ENCODE measurements around the gene FGF6. TPM values are rescaled to one million over a fixed set of nuclear protein-coding genes. Genes with fewer than 3 reads are reported as not detected.

The FGF6 gene
- total RNA-seq, 1 donor from 2014 or later = not detected

DNA sequence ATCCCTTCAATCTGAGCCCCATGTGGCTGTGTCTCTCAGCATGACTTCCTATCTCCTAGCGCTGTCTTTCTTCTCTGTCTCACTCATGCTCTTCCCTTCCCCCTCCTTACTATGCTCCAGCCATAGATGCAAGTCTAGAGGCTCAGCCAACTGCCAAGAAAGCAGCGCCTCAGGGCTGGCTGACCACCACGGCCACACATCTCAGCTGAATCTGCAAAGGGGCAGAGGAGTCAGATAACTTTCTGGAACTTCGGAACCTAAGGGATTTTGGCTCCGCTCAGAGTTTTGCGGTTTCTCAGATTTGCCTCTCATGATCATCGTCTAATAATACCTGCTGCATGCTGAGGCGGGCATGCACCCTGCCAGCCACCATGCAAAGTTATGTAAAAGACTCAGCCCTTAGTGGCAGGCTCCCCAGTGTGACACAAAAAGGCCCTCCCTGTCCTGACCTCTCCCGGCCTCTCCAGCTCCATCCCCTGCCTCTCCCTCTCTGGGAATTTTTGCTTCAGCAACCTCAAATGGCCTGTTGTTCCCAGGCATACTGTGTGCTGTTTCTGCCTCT lies 5.0 kb upstream of the FGF6 start:
- no peak for DNase-seq (ENCODE audit: low read depth)
- Histone ChIP-seq H3K4me3 (ENCODE audit: low read depth, low read length) (no peak overlapping the region), H3K27me3 (ENCODE audit: control insufficient read depth, insufficient read depth, low read length) (peaks cover 9% of the 10 kb centered on the region), H3K36me3 (ENCODE audit: control insufficient read depth, insufficient read depth, low read length) (no peaks in the 10 kb centered on the region)
- TF ChIP-seq, protein P1, sequence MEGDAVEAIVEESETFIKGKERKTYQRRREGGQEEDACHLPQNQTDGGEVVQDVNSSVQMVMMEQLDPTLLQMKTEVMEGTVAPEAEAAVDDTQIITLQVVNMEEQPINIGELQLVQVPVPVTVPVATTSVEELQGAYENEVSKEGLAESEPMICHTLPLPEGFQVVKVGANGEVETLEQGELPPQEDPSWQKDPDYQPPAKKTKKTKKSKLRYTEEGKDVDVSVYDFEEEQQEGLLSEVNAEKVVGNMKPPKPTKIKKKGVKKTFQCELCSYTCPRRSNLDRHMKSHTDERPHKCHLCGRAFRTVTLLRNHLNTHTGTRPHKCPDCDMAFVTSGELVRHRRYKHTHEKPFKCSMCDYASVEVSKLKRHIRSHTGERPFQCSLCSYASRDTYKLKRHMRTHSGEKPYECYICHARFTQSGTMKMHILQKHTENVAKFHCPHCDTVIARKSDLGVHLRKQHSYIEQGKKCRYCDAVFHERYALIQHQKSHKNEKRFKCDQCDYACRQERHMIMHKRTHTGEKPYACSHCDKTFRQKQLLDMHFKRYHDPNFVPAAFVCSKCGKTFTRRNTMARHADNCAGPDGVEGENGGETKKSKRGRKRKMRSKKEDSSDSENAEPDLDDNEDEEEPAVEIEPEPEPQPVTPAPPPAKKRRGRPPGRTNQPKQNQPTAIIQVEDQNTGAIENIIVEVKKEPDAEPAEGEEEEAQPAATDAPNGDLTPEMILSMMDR (IDR thresholded peaks at IDR 0.05; ENCODE audit: insufficient read depth, low read length, poor library complexity, severe bottlenecking) = no peak

DNA sequence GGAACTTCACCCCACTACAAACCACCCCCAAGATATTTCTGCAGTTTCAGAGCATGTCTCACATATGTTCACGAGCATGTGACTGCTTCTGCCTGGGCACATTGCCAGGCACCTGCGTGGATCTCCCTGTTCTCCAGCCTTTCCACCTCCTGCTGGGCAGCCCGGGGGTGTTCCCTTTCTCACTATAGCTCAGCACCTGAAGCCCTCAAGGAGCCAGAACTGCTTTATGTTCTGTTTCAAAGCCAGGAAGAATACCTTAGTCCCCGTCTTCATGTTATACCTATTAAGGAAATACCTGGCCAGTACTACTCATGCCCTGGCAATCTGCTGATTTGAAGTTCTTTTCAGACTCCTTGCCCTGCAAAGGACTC lies 4.2 kb upstream of the FGF6 start:
- Histone ChIP-seq H3K36me3 (ENCODE audit: control insufficient read depth, insufficient read depth, low read length) (no peaks in the 10 kb centered on the region), H3K4me3 (ENCODE audit: low read depth, low read length) (no peak overlapping the region), H3K27me3 (ENCODE audit: control insufficient read depth, insufficient read depth, low read length) (peaks cover 16% of the 10 kb centered on the region)
- no peak for DNase-seq (ENCODE audit: low read depth)
- TF ChIP-seq, protein P1 (IDR thresholded peaks at IDR 0.05; ENCODE audit: insufficient read depth, low read length, poor library complexity, severe bottlenecking) = no peak

DNA sequence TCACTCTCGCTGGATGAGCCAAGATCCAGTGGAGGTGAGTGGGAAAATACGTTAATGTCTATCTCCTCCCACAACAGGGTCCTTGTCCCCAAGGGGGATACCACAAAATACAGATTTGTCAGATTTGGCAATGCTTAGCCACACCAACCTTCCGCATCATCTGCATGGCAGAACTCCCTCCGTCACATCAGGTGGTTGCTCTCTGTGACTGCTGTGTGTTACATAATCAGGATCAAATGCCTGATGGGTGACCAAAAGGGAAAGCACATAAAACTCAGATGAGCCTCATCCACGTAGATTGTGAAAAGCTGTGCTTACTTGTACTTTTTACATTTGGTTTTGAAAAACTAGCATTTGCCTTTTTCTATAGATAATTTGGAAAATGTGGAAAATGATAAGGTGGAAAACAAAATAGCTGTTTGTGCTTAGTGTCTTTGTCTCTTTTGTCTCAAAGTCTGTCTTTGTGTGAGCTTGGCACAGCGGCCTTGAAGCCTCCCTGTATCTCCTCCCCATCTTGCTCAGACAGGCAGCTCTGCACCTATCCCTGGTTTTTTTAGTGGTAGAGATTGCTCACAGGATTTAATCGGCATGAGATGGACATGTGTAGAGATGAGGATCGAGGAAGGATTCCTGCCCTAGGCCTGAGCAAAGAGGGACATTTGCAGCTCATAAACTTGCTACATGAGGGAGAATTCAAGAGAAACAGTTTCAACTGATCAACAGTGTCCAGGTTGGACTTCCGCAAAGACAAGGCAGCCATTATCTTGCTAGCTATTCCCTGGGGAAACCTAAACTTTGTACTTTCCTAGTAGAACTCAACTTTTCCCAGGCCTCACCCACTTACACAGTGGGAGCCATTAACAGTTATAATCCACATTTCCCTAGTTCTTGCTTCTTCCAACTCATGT lies 3.6 kb upstream of the FGF6 start:
- H3K27me3 ChIP-seq (ENCODE audit: control insufficient read depth, insufficient read depth, low read length) = peaks cover 16% of the 10 kb centered on the region
- no peaks in the 10 kb centered on the region for H3K36me3 ChIP-seq (ENCODE audit: control insufficient read depth, insufficient read depth, low read length)
- no peak overlapping the region for H3K4me3 ChIP-seq (ENCODE audit: low read depth, low read length)
- TF ChIP-seq, protein P1 (IDR thresholded peaks at IDR 0.05; ENCODE audit: insufficient read depth, low read length, poor library complexity, severe bottlenecking) = no peak
- no peak for DNase-seq (ENCODE audit: low read depth)

DNA sequence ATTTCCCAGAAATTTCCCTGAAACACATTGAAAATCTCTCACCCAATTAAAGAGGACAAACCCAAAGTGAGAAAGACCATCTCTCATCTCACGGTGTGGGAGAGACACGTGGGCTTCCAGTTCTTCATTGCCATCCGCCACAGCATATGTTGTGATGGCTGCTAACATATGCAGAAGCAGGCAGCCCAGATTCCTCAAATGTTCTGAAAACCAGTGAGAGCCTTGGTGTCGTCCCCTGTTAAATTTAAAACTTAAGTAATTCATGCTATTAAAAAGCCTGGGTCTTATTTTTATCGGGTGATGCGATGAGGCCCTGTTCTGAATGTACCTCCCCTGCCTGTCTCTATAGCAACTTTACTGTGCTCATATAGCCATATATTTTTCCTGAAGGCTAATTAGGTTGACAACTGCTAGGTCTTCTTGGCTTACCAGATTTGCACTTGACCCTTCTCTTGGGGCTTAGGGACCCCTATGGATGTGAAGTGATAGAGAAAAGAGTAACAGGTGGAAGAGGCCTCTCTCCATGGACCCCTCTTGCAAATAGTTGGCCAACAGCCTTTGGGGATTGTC lies 2.8 kb upstream of the FGF6 start:
- no peaks in the 10 kb centered on the region for H3K36me3 ChIP-seq (ENCODE audit: control insufficient read depth, insufficient read depth, low read length)
- H3K4me3 ChIP-seq (ENCODE audit: low read depth, low read length) = no peak overlapping the region
- DNase-seq (ENCODE audit: low read depth) = no peak
- H3K27me3 ChIP-seq (ENCODE audit: control insufficient read depth, insufficient read depth, low read length) = peaks cover 16% of the 10 kb centered on the region
- TF ChIP-seq, protein P1 (IDR thresholded peaks at IDR 0.05; ENCODE audit: insufficient read depth, low read length, poor library complexity, severe bottlenecking) = no peak

DNA sequence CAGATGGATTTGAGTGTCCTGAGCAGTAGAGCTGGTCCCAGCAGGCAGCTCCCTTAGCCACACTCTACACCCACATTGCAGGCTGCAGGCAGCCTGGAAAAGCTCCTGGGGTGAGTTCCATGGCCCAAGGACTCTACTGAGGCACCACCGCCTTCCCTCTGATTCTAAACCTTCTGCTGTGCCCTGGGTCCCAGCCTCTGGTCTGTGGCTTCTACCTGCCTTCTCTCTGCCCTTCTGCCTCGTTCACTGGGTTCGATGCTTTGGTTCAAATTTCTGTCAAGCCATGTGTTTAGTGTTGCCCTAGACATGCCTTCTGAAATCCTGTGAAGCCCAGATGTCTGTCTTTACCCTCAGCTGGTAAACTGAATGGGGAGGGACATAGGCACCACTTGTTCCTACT lies 1.5 kb upstream of the FGF6 start:
- peaks cover 16% of the 10 kb centered on the region for H3K27me3 ChIP-seq (ENCODE audit: control insufficient read depth, insufficient read depth, low read length)
- H3K4me3 ChIP-seq (ENCODE audit: low read depth, low read length) = no peak overlapping the region
- TF ChIP-seq, protein P1 (IDR thresholded peaks at IDR 0.05; ENCODE audit: insufficient read depth, low read length, poor library complexity, severe bottlenecking) = no peak
- H3K36me3 ChIP-seq (ENCODE audit: control insufficient read depth, insufficient read depth, low read length) = no peaks in the 10 kb centered on the region
- no peak for DNase-seq (ENCODE audit: low read depth)

All from kidney epithelial cell (primary cell).